ENCODE results near the gene POU2F1.

POU2F1 gene

DNA sequence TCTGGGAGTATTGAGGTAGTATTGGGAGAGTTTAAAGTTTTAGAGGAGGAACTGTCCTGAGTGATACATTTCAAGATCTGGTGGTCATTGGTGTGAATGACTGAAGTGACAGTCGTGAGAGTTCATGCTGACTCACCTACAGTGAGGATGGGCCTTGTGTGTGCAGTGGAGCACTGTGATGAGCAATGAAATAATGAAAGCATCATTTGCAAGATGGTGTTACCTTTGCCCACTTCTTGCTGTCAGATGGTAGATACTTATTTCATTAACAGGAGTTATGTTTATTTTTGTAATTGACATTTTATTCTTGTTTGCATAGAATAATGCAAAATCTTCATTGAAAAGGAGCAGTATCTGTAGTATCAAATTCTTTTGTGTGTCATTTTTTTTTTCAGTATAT is 29.0 kb downstream of the POU2F1 start:
- in situ Hi-C loops (cut with MboI; ENCODE audit: low pct_unique_long_range_greater_than_20kb, low sequenced_read_pairs, unreplicated experiment) = loop anchor here (25.0 kb wide), 1 partner anchor 288 kb away; no protein-coding TSS in a partner anchor
- TF ChIP-seq, protein P1, sequence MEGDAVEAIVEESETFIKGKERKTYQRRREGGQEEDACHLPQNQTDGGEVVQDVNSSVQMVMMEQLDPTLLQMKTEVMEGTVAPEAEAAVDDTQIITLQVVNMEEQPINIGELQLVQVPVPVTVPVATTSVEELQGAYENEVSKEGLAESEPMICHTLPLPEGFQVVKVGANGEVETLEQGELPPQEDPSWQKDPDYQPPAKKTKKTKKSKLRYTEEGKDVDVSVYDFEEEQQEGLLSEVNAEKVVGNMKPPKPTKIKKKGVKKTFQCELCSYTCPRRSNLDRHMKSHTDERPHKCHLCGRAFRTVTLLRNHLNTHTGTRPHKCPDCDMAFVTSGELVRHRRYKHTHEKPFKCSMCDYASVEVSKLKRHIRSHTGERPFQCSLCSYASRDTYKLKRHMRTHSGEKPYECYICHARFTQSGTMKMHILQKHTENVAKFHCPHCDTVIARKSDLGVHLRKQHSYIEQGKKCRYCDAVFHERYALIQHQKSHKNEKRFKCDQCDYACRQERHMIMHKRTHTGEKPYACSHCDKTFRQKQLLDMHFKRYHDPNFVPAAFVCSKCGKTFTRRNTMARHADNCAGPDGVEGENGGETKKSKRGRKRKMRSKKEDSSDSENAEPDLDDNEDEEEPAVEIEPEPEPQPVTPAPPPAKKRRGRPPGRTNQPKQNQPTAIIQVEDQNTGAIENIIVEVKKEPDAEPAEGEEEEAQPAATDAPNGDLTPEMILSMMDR (IDR thresholded peaks at IDR 0.05; ENCODE audit: extremely low read depth, insufficient read depth, missing control alignments) = no peak
- DNase-seq (ENCODE audit: low spot score) = no peak

DNA sequence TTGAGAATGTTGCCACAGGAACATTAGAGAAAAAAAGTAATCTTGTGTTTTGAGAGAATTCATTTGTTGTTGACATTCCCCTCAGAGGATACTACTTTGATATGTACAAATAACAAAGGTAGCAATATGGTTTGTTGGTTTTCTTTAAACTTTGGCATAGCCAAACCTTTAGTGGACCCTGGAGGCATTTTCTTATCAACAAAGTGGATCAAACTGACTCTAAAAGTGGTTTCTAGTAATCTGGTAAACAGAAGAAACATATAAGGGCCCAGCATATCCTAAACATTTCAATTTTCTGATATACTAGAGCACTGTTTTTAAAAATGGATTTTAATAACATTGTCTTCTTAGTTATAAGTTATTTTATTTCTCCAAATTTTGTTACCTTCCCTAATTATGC is 29.8 kb downstream of the POU2F1 start:
- TF ChIP-seq, protein P1 (IDR thresholded peaks at IDR 0.05; ENCODE audit: extremely low read depth, insufficient read depth, missing control alignments) = no peak
- in situ Hi-C loops (cut with MboI; ENCODE audit: low pct_unique_long_range_greater_than_20kb, low sequenced_read_pairs, unreplicated experiment) = loop anchor here (25.0 kb wide), 1 partner anchor 287 kb away; no protein-coding TSS in a partner anchor
- no peak for DNase-seq (ENCODE audit: low spot score)

DNA sequence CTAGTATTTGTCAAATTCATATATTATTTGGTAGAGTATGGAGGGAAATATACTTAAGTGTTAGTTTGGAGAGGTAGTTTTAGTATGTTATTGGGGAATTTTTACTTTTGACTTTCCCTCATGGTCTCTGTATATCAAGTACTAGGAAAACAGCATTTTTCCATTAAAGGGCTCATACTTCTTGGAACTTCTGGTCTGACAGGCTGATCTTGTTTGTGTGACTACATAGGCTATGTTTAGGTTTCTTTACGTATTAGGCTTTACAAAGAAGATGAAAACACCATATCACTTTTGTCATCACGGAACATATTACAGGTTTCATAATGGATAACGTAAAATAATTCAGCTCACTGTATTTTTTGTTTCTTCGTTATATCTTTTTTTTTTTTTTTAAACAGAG is 30.8 kb downstream of the POU2F1 start:
- in situ Hi-C loops (cut with MboI; ENCODE audit: low pct_unique_long_range_greater_than_20kb, low sequenced_read_pairs, unreplicated experiment) = loop anchor here (25.0 kb wide), 1 partner anchor 286 kb away; no protein-coding TSS in a partner anchor
- TF ChIP-seq, protein P1 (IDR thresholded peaks at IDR 0.05; ENCODE audit: extremely low read depth, insufficient read depth, missing control alignments) = no peak
- no peak for DNase-seq (ENCODE audit: low spot score)

GRCh38 chr1:167252986-167253385 is 32.3 kb downstream of the POU2F1 start:
- no peak for DNase-seq (ENCODE audit: low spot score)
- TF ChIP-seq, protein P1 (IDR thresholded peaks at IDR 0.05; ENCODE audit: extremely low read depth, insufficient read depth, missing control alignments) = no peak
- in situ Hi-C loops (cut with MboI; ENCODE audit: low pct_unique_long_range_greater_than_20kb, low sequenced_read_pairs, unreplicated experiment) = loop anchor here (25.0 kb wide), 1 partner anchor 284 kb away; no protein-coding TSS in a partner anchor

- DNase-seq (ENCODE audit: low spot score) = no peak
- in situ Hi-C loops (cut with MboI; ENCODE audit: low pct_unique_long_range_greater_than_20kb, low sequenced_read_pairs, unreplicated experiment) = loop anchor here (25.0 kb wide), 1 partner anchor 278 kb away; no protein-coding TSS in a partner anchor
- TF ChIP-seq, protein P1 (IDR thresholded peaks at IDR 0.05; ENCODE audit: extremely low read depth, insufficient read depth, missing control alignments) = no peak
These were observed 38.2 kb downstream of the POU2F1 start for GRCh38 chr1:167258858-167259257.

- in situ Hi-C loops (cut with MboI; ENCODE audit: low pct_unique_long_range_greater_than_20kb, low sequenced_read_pairs, unreplicated experiment) = loop anchor here (10.0 to 25.0 kb wide), 2 partner anchors 172 to 274 kb away; no protein-coding TSS in a partner anchor
These were observed 42.1 kb downstream of the POU2F1 start for GRCh38 chr1:167262836-167263235.

More at GRCh38 chr1:167262836-167263235, 42.1 kb downstream of the POU2F1 start:
- no peak for DNase-seq (ENCODE audit: low spot score)
- TF ChIP-seq, protein P1 (IDR thresholded peaks at IDR 0.05; ENCODE audit: extremely low read depth, insufficient read depth, missing control alignments) = no peak
